Stimulated activated CD4-positive, alpha-beta T cell treated with anti-CD3 and anti-CD28 coated beads, Interleukin-1b, Interleukin-23, amount 100 ng/mL, for 24 hours (primary cell): ENCODE data around the gene MMRN2.
"Not testable (repeated sequence)": the region's sequence is repeated elsewhere in the genome, so short reads cannot be mapped to it uniquely, and the experiment has no call there.

Experiments used
- DNase-seq, 4 experiments: peaks; one replicate each; pipeline ENCODE4 v3.0.0-alpha.2; 2020; ENCODE audit warnings: low read depth in 4 of 4, low spot score in 1 of 4

The MMRN2 gene

GRCh38 chr10:86956848-86957448 lies 467 bp downstream of the MMRN2 start:
- no peak for DNase-seq

GRCh38 chr10:86956195-86956847 lies 1.1 kb downstream of the MMRN2 start:
- DNase-seq = no peak

GRCh38 chr10:86955501-86956194 lies 1.8 kb downstream of the MMRN2 start:
- no peak for DNase-seq

- no peak for DNase-seq
Measured at GRCh38 chr10:86954681-86955500, 2.5 kb downstream of the MMRN2 start.

- DNase-seq = no peak
Measured at GRCh38 chr10:86953747-86954680, 3.4 kb downstream of the MMRN2 start.

- not testable (repeated sequence) for DNase-seq
Measured at GRCh38 chr10:86952697-86953096, 4.7 kb downstream of the MMRN2 start.

GRCh38 chr10:86952106-86952505 lies 5.3 kb downstream of the MMRN2 start:
- no peak for DNase-seq

- DNase-seq = no peak
Measured at GRCh38 chr10:86951184-86951761, 6.1 kb downstream of the MMRN2 start.

GRCh38 chr10:86950349-86950748 lies 7.1 kb downstream of the MMRN2 start:
- no peak for DNase-seq

GRCh38 chr10:86947806-86948205 lies 9.6 kb downstream of the MMRN2 start:
- DNase-seq = not testable (repeated sequence)

GRCh38 chr10:86946213-86947155 lies 10.9 kb downstream of the MMRN2 start:
- no peak for DNase-seq

GRCh38 chr10:86945361-86946212 lies 11.8 kb downstream of the MMRN2 start:
- no peak for DNase-seq

- DNase-seq = no peak
Measured at GRCh38 chr10:86944907-86945306, 12.5 kb downstream of the MMRN2 start.

GRCh38 chr10:86944471-86944870 lies 12.9 kb downstream of the MMRN2 start:
- DNase-seq = no peak

- DNase-seq = no peak
Measured at GRCh38 chr10:86944031-86944419, 13.4 kb downstream of the MMRN2 start.

GRCh38 chr10:86943316-86944030 lies 13.9 kb downstream of the MMRN2 start:
- no peak for DNase-seq
